Posterior vena cava (tissue), 2 donors: ENCODE measurements around the gene GARS1. TPM values are rescaled to one million over a fixed set of nuclear protein-coding genes. Genes with fewer than 3 reads are reported as not detected.
"Not testable (repeated sequence)": the region's sequence is repeated elsewhere in the genome, so short reads cannot be mapped to it uniquely, and the experiment has no call there.

Experiments
- DNase-seq: peaks from one replicate; pipeline ENCODE4 v3.0.0-alpha.2; 2020; ENCODE audit warnings: low spot score
- intact Hi-C, 2 donors: fragments of 100-400 bp; cut with DNase I; formaldehyde crosslinking; loops; one replicate each; pipeline versions ENCODE4 v1.14.1 to v1.14.2; 2022 to 2023
- total RNA-seq, 2 donors: library from RNA; stranded (reverse); fragmentation: NEBNext Ultra II Directional; extraction: Animal tissue kit (Norgen Biotek cat#: 25700); gene quantifications; one replicate each; pipeline ENCODE4 v1.2.1, GENCODE V29; 2021
- donor health status: DM: yes; HTN: yes; CAD: no.
- donor health status: DM: yes; HTN: yes; CAD: no.

Gene GARS1
- total RNA-seq, 2 donors from 2014 or later, result 82.8 to 98.1 TPM

DNA sequence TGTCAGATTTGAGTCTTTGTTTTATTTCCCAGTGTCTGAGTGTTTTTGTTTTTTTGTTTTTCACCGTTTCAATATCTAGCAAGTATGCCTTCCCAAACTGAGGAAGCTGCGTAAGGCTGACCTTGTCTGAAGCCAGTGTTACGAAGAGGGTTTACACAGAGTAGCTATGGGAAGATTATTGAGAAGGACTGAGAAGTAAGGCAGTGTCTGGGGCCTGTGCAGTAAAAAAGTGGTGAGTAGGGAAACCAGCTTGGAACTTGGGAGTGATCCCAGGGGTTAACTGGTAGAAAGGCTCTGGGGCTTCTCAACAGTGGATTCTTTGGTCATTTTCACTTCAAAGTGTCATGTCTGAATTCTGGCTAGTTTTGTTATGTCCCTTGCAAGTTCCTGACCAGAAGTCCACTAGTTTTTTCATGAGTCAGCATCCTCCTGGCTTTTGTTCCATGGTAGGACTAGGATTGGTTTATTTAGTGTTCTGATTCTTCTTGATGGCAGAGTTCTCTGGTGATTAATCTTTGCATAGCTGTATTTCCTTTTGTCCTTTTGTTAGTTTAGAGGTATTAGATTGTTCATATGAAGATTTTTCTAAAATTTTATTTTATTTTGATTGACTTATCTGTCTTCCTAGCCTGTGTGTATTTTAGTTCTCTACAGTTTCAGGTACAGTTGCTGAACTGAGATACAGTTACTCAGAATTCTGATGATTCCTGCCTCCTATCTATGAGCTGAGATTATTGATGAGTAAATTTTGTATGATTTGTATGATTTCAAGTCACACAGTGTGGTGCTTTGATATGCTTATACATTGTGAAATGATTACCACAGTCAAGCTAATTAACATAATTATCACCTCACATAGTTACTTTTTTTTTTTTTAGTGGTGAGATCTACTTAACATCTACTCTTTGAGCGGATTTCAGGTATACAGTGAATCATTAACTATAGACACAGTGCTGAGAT, 19.0 kb downstream of the GARS1 start:
- no peak for DNase-seq
- intact Hi-C loops, result no loop called here

DNA sequence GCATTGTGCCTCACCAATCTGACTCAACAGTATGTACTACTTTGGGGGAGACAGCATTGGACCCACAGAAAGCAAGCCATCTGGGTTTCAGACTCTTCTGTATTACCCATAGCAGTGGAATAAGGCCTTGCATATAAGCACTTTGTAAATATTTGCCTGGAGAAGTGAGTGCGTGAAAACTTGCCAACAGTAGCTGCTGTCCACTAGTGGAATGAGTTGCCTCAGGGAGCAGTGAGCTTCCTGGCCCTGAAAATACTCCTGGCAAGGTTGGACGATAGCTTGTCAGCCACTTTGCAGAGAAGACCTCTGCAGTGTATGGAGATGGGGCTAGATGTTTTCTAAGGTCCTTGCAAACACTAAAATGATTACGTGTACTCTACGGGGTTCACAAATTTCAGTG, 21.6 kb downstream of the GARS1 start:
- no peak for DNase-seq
- intact Hi-C loops, result no loop called here

GRCh38 chr7:30617359-30617758, 22.7 kb downstream of the GARS1 start:
- intact Hi-C loops, result no loop called here

GRCh38 chr7:30618080-30618676, 23.5 kb downstream of the GARS1 start:
- intact Hi-C loops, result no loop called here

More at GRCh38 chr7:30617359-30617758, 22.7 kb downstream of the GARS1 start:
- DNase-seq, result no peak

DNA sequence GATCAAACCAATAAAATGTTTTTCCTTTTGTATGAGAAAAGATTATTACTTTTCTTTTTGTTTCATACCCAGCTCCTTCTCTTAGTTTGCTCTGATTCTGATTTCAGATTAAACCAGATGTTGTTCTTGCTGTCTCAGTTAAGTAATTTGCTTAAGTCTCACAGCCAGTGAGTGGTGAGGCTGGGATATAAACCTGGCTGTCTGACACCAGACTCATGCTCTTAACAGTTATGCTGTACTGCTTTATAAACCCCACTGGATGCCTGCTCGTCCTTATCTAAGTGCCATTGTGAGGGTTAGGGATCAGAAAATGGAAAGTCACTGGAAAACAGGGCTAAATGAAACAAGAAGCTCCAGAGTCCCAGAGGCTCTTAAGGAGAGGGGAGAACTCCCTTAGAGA, 24.3 kb downstream of the GARS1 start:
- DNase-seq, result no peak
- intact Hi-C loops, result no loop called here

More at GRCh38 chr7:30618080-30618676, 23.5 kb downstream of the GARS1 start:
- no peak for DNase-seq

GRCh38 chr7:30625283-30625682, 30.6 kb downstream of the GARS1 start:
- no peak for DNase-seq
- intact Hi-C loops, result no loop called here

GRCh38 chr7:30627026-30627425, 32.3 kb downstream of the GARS1 start:
- no peak for DNase-seq
- intact Hi-C loops, result no loop called here

DNA sequence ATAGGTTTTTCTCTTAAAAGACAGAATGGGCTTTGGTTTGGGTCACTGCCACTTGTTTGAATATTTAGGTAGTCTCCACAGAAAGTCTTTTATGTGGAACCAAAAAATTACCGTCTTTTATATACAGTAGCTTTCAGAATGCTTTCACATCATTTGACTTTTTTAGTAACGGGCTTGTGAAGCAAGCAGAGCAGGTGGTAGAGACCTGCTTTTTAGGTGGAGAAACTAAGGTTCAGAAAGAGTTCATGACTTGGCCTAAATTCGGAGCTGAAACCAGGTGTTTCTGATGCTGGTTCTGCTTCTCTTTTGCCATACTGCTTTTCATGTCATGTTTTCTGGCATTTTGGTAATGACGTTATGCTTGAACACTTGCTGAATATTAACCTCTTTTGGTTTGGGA, 36.3 kb downstream of the GARS1 start:
- DNase-seq, result no peak
- intact Hi-C loops, result no loop called here

GRCh38 chr7:30633223-30633622, 38.5 kb downstream of the GARS1 start:
- no peak for DNase-seq
- intact Hi-C loops, result no loop called here

DNA sequence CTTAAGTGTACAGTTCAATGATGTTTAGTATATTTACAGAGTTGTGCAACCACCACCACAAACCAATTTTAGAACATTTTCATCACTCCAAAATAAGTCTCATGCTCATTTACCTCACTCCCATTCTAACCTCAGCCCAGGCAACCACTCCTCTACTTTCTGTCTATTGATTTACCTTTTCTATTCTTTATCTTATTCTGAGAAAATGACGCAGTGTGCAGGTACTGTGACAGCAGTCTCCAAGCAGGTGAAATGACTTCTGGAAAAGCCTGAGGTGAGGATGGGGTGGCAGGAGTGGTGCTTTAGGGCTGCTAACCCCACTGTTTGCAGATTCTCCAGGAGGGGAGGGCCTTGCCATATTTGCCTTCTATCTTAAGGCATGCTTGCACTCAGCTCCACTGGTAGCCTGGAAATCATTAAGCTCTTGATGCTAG, 39.5 kb downstream of the GARS1 start:
- intact Hi-C loops, result no loop called here
- no peak for DNase-seq

GRCh38 chr7:30634634-30635201, 40.0 kb downstream of the GARS1 start:
- intact Hi-C loops, result no loop called here
- DNase-seq, result no peak

GRCh38 chr7:30635798-30636197, 41.1 kb downstream of the GARS1 start:
- intact Hi-C loops, result no loop called here
- no peak for DNase-seq

- intact Hi-C loops, DNase-seq: not testable (repeated sequence)
Measured at GRCh38 chr7:30642322-30642721, 47.6 kb downstream of the GARS1 start.

DNA sequence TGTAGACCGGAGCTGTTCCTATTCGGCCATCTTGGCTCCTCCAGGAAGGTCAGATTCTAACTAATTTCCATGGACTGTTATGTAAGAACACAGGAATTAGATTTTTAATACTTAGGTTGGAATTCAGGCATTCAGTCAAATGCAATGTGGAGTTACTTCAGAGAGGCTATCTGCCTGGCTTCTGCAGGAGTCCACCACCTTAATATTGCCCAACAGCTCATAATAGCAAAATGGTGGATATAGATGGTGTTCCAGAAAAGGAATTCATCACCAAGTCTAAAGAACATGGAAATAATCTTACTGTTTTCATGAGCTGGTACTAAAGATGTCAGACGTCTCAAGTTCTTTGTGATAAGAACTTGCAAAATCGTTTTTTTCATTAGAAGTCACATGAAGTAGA, 48.1 kb downstream of the GARS1 start:
- DNase-seq, result no peak
- intact Hi-C loops, result no loop called here

DNA sequence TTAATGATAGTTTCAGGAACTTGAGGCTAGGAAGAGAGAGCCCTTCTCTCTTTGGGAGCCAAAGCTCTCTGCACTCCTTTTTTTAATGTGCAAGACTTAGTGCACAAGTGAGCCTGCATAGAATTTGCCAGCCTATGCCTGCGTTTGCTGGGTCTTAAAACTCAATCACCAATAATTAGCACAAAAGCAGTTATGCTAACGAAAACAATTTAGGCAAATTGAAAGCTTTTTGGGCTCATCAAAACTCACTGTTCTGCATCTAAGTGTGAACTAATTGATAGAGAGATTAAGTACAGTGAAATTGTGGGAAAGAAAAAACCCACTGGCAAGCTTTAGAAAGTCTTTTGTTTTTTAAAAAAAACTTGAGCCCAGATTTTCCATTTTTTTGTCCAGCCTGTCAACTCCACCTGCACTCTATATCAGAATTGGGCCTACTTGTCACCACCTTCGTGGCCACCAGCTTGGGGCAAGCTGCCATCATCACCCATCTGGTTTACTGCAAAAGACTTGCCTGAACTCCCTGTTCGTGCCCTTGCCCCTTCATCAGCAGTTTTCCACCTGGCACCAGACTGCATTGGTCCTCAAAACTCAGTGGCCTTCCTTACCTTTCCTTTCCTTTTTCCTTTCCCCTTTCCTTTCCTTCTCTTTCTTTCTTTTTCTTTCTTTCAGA, 49.7 kb downstream of the GARS1 start:
- no peak for DNase-seq
- intact Hi-C loops, result no loop called here

GRCh38 chr7:30645661-30646060, 51.0 kb downstream of the GARS1 start:
- no peak for DNase-seq
- intact Hi-C loops, result no loop called here

GRCh38 chr7:30646154-30646553, 51.5 kb downstream of the GARS1 start:
- intact Hi-C loops, result no loop called here
- peak; percentile 67 for DNase-seq

GRCh38 chr7:30647589-30648364, 53.1 kb downstream of the GARS1 start:
- DNase-seq, result peak; percentile 64
- intact Hi-C loops, result no loop called here
